Tibial nerve (tissue), 4 donors: ENCODE results near the gene DDX46.
A peak's percentile ranks its signal among the peaks of the same experiment; 100 is the strongest.

ENCODE experiments used
- EP300 ChIP-seq, 2 donors: sonication (generic); formaldehyde crosslinking; IDR thresholded peaks; one replicate each; pipeline ENCODE4 v1.6.1; 2017; ENCODE audit warnings: antibody characterized with exemption in 2 of 2, mild to moderate bottlenecking in 1 of 2
- POLR2A ChIP-seq, 2 donors: fragments of 450-650 bp; IDR thresholded peaks; one replicate each; pipeline ENCODE4 v1.6.1; 2017; ENCODE audit warnings: antibody characterized with exemption in 2 of 2, mild to moderate bottlenecking in 2 of 2, moderate library complexity in 2 of 2
- TF ChIP-seq, protein P1 (sequence below), 5 experiments: fragments of 200-600 bp in 3 of 5; fragments of 450-650 bp in 2 of 5; sonication (generic) in 3 of 5; IDR thresholded peaks; one replicate each; pipeline ENCODE4 v1.5.1; 2016 to 2019; ENCODE audit warnings: antibody characterized with exemption in 5 of 5, mild to moderate bottlenecking in 3 of 5, moderate library complexity in 2 of 5

DNA sequence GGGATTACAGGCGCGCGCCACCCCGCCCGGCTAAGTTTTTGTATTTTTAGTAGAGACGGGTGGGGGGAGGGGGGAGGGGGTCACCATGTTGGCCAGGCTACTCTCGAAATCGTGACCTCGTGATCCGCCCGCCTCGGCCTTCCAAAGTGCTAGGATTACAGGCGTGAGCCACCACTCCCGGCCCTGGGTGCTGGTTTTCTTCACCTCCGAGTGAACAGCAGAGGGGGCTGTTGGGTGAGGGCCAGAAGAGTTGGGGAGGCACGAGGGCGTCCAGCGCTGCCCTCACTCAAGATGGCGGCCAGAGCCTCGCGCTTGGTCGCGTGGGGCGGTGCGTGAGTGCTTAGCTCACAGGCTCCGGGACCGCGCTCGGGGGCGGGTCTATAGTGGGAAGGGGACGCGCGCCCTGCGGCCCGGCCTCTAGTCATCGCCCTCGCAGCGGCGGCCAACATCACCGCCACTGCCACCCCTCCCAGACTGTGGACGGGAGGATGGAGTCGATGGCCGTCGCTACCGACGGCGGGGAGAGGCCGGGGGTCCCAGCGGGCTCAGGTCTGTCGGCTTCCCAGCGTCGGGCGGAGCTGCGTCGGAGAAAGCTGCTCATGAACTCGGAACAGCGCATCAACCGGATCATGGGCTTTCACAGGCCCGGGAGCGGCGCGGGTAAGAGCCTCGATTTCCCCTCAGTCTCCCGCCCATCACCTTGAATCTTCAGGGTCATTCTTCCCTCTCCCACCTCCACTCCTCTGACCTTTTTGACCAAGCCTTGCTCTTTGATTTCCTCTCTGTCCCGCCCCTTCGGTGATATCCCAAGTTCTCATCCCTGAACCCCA, 20.2 kb upstream of the DDX46 start, which contains the start of gene CAMLG:
- TF ChIP-seq, protein P1, sequence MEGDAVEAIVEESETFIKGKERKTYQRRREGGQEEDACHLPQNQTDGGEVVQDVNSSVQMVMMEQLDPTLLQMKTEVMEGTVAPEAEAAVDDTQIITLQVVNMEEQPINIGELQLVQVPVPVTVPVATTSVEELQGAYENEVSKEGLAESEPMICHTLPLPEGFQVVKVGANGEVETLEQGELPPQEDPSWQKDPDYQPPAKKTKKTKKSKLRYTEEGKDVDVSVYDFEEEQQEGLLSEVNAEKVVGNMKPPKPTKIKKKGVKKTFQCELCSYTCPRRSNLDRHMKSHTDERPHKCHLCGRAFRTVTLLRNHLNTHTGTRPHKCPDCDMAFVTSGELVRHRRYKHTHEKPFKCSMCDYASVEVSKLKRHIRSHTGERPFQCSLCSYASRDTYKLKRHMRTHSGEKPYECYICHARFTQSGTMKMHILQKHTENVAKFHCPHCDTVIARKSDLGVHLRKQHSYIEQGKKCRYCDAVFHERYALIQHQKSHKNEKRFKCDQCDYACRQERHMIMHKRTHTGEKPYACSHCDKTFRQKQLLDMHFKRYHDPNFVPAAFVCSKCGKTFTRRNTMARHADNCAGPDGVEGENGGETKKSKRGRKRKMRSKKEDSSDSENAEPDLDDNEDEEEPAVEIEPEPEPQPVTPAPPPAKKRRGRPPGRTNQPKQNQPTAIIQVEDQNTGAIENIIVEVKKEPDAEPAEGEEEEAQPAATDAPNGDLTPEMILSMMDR (IDR thresholded peaks at IDR 0.05): peak; percentile 55 to 75 (median 66)
- TF ChIP-seq POLR2A (IDR thresholded peaks at IDR 0.05): peak; percentile 83 to 89
- TF ChIP-seq EP300 (IDR thresholded peaks at IDR 0.05): peak; percentile 54 to 97
